ENCODE data around the gene ZDHHC11. TPM values are rescaled to one million over a fixed set of nuclear protein-coding genes. Genes with fewer than 3 reads are reported as not detected.
A peak's percentile ranks its signal among the peaks of the same experiment; 100 is the strongest.
"Not testable (repeated sequence)": the region's sequence is repeated elsewhere in the genome, so short reads cannot be mapped to it uniquely, and the experiment has no call there.

Gene ZDHHC11
- total and polyA plus RNA-seq, 12 donors: 0.57 to 8.6 (median 2.9) TPM; not detected in 2

GRCh38 chr5:851553-851952 is 767 bp upstream of the ZDHHC11 start:
- no peaks in the 10 kb centered on the region for H3K27me3 ChIP-seq
- intact Hi-C loops (cut with DNase I): no loop called here

GRCh38 chr5:851076-851475 is 290 bp upstream of the ZDHHC11 start:
- H3K27me3 ChIP-seq: no peaks in the 10 kb centered on the region
- H3K9me3 ChIP-seq (replicated peaks in 1 of 3): no peaks in the 10 kb centered on the region
- 54 to 73% (median 70%) methylated on average over 13 to 19 of the region's 19 CpGs for WGBS, 4 donors
- H3K4me1 ChIP-seq (replicated peaks in 1 of 2): no peaks in the 10 kb centered on the region
- no peak for TF ChIP-seq POLR2A (IDR thresholded peaks at IDR 0.05)
- no peak for TF ChIP-seq CTCF (IDR thresholded peaks at IDR 0.05)
- H3K36me3 ChIP-seq (replicated peaks in 1 of 2): no peaks in the 10 kb centered on the region
- intact Hi-C loops (cut with DNase I): no loop called here
- no peak overlapping the region for H3K4me3 ChIP-seq
- DNase-seq: peak in 1 of 7 donors; percentile 6
- no peak overlapping the region for H3K27ac ChIP-seq

More at GRCh38 chr5:851553-851952, 767 bp upstream of the ZDHHC11 start:
- no peaks in the 10 kb centered on the region for H3K36me3 ChIP-seq (replicated peaks in 1 of 2)
- H3K9me3 ChIP-seq (replicated peaks in 1 of 3): no peaks in the 10 kb centered on the region
- DNase-seq: peak in 1 of 7 donors; percentile 3
- no peak overlapping the region for H3K27ac ChIP-seq
- TF ChIP-seq CTCF (IDR thresholded peaks at IDR 0.05): no peak
- no peak for TF ChIP-seq POLR2A (IDR thresholded peaks at IDR 0.05)
- no peaks in the 10 kb centered on the region for H3K4me1 ChIP-seq (replicated peaks in 1 of 2)
- H3K4me3 ChIP-seq: no peak overlapping the region
- WGBS, 4 donors: 63 to 83% (median 81%) methylated on average over 7 to 16 of the region's 16 CpGs

GRCh38 chr5:849651-850301 is 1.0 kb downstream of the ZDHHC11 start:
- no peaks in the 10 kb centered on the region for H3K27me3 ChIP-seq
- TF ChIP-seq POLR2A (IDR thresholded peaks at IDR 0.05) (no peak), CTCF (IDR thresholded peaks at IDR 0.05) (no peak)
- intact Hi-C loops (cut with DNase I): no loop called here
- WGBS, 4 donors: 68 to 74% (median 73%) methylated on average over 7 to 20 of the region's 20 CpGs
- H3K4me3 ChIP-seq: no peak overlapping the region
- no peaks in the 10 kb centered on the region for H3K9me3 ChIP-seq (replicated peaks in 1 of 3)
- peak in 1 of 7 donors; percentile 9 for DNase-seq
- no peaks in the 10 kb centered on the region for H3K4me1 ChIP-seq (replicated peaks in 1 of 2)
- H3K36me3 ChIP-seq (replicated peaks in 1 of 2): no peaks in the 10 kb centered on the region
- no peak overlapping the region for H3K27ac ChIP-seq

GRCh38 chr5:848671-849111 is 2.1 kb downstream of the ZDHHC11 start:
- peak in 1 of 7 donors; percentile 2 for DNase-seq
- intact Hi-C loops (cut with DNase I): no loop called here

GRCh38 chr5:847736-848135 is 3.0 kb downstream of the ZDHHC11 start:
- H3K27me3 ChIP-seq; intact Hi-C loops (cut with DNase I); H3K4me3 ChIP-seq; H3K27ac ChIP-seq; H3K9me3 ChIP-seq (replicated peaks in 1 of 3); H3K4me1 ChIP-seq (replicated peaks in 1 of 2); H3K36me3 ChIP-seq (replicated peaks in 1 of 2): not testable (repeated sequence)
- peak in 1 of 7 donors; percentile 13 for DNase-seq
- 89 to 95% (median 93%) methylated on average over 4 to 6 of the region's 7 CpGs for WGBS, 4 donors

More at GRCh38 chr5:848671-849111, 2.1 kb downstream of the ZDHHC11 start:
- TF ChIP-seq POLR2A (IDR thresholded peaks at IDR 0.05) (no peak), CTCF (IDR thresholded peaks at IDR 0.05) (no peak)
- Histone ChIP-seq H3K27me3 (no peaks in the 10 kb centered on the region), H3K27ac (no peak overlapping the region), H3K4me3 (no peak overlapping the region), H3K9me3 (replicated peaks in 1 of 3) (no peaks in the 10 kb centered on the region), H3K4me1 (replicated peaks in 1 of 2) (no peaks in the 10 kb centered on the region), H3K36me3 (replicated peaks in 1 of 2) (no peaks in the 10 kb centered on the region)
- WGBS, 4 donors: 84 to 88% (median 86%) methylated on average over 3 to 14 of the region's 14 CpGs

GRCh38 chr5:847212-847611 is 3.6 kb downstream of the ZDHHC11 start:
- intact Hi-C loops (cut with DNase I); H3K9me3 ChIP-seq (replicated peaks in 1 of 3); H3K36me3 ChIP-seq (replicated peaks in 1 of 2); H3K4me3 ChIP-seq; H3K27ac ChIP-seq; H3K27me3 ChIP-seq; H3K4me1 ChIP-seq (replicated peaks in 1 of 2): not testable (repeated sequence)
- 86 to 94% (median 90%) methylated on average over 5 to 10 of the region's 18 CpGs for WGBS, 4 donors
- peak in 2 of 7 donors; percentile 3 to 11 for DNase-seq

- H3K36me3 ChIP-seq (replicated peaks in 1 of 2); H3K27ac ChIP-seq; intact Hi-C loops (cut with DNase I); H3K4me1 ChIP-seq (replicated peaks in 1 of 2); H3K27me3 ChIP-seq; H3K4me3 ChIP-seq; H3K9me3 ChIP-seq (replicated peaks in 1 of 3): not testable (repeated sequence)
- 76 to 85% (median 80%) methylated on average over 18 of the region's 18 CpGs for WGBS, 4 donors
- peak in 3 of 7 donors; percentile 13 to 43 (median 13) for DNase-seq
These were observed 4.1 kb downstream of the ZDHHC11 start for GRCh38 chr5:846602-847091.
